NCI-H460 (cell line): ENCODE measurements around the gene FRAT2. TPM values are rescaled to one million over a fixed set of nuclear protein-coding genes. Genes with fewer than 3 reads are reported as not detected.
A peak's percentile ranks its signal among the peaks of the same experiment; 100 is the strongest.
"Not testable (repeated sequence)": the region's sequence is repeated elsewhere in the genome, so short reads cannot be mapped to it uniquely, and the experiment has no call there.

Experiments
- DNase-seq: peaks from one replicate; pipeline ENCODE4 v3.0.0-alpha.2; 2016; ENCODE audit warnings: low read depth; ENCODE audit errors: extremely low read depth
- small RNA-seq, 2 experiments: library from RNA; depleted of rRNA; stranded (forward); fragments of <200 nt; gene quantifications; one replicate each; pipeline ENCODE3, GENCODE V24; 2014
- total RNA-seq: library from RNA; depleted of rRNA; stranded (reverse); fragments of >200 nt; shearing (Covaris generic); gene quantifications from 2 replicates; pipeline ENCODE4 v1.2.3, GENCODE V29; 2014; rRNA removed

FRAT2 gene
- total RNA-seq, 1 experiment from 2014 or later, result 10.0 TPM

DNA sequence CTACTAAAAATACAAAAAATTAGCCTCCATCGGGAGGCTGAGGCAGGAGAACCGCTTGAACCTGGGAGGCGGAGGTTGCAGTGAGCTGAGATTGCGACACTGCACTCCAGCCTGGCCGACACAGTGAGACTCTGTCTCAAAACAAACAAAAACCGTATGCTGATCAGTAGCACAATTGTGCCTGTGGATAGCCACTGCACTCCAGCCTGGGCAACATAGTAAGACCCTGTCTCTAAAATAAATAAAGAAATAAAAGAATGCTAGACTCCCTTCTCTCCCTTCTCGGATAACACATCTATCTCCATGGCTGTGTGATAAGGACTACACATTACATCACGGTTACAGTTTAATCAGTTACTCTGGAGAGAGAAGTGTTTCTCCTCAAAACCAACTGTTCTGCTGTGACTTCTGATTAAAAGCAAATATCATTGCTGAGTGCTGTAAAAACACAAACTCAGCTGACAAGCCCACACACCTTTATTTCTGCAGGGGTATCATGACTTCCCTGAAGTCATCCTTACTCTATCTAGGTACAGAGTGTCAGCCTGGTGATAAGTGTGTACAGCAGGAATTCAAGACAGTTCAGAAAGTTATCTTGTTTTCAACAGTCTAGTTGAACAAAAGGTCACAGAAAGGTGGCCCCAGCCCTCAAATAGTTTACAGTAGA lies 36.8 kb downstream of the FRAT2 start:
- DNase-seq, result no peak

DNA sequence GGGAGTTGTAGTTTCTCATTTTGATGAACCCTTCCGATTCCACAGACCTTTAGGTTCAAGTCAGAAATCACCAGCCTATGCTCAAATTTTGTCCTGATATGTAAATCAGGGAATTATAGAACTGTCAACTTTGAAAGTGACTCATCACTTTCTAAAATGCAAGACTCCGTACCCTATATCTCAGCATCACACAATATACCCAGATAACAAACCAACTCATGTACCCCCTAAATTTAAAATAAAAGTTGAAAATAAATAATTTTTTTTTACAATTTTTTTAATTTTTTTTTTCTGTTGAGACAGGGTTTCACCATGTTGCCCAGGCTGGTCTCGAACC lies 41.7 kb downstream of the FRAT2 start:
- DNase-seq, result no peak

DNA sequence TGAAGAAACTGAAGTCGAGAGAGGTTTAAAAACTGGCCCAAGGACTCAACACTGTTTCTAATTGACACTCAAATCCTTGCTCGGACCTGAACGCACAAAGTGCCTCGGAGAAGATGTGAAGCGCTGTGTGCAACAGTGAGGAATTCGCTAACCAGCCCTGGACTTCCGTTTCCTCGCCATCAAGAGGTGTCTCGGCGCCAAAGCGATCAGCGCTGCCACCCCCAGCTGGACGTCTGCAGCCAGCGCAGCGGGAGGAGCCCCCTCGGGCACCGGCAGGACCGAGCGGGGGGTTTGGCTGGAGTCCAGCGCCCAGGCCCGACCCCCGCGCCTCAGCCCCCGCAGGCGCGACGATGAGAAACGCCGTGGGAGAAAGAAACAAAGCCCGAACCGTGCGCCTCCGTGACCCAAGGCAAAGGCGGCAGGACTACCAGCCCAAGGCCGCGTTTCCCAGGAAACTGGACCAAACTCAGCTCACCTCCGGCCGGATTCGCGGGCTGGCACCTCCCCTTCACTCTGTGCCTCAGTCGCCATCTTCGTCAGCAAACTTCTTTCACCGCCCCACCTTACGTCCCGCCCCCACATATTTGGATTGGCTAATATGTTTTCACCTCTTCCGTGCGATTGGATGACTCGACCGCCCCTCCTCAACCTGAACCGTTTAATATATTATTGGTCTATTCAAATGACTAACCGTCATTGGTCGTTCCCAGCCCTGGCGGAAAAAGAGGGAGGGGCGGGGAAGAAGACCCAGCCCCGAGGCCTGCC lies 42.2 kb downstream of the FRAT2 start, which contains the start of gene ARHGAP19:
Gene ARHGAP19, minus strand, starts transcription at position 541 of the 765 bp plus-strand sequence. Its CDS starts 10 bp downstream, at position 531.
- peak; percentile 99 for DNase-seq

DNA sequence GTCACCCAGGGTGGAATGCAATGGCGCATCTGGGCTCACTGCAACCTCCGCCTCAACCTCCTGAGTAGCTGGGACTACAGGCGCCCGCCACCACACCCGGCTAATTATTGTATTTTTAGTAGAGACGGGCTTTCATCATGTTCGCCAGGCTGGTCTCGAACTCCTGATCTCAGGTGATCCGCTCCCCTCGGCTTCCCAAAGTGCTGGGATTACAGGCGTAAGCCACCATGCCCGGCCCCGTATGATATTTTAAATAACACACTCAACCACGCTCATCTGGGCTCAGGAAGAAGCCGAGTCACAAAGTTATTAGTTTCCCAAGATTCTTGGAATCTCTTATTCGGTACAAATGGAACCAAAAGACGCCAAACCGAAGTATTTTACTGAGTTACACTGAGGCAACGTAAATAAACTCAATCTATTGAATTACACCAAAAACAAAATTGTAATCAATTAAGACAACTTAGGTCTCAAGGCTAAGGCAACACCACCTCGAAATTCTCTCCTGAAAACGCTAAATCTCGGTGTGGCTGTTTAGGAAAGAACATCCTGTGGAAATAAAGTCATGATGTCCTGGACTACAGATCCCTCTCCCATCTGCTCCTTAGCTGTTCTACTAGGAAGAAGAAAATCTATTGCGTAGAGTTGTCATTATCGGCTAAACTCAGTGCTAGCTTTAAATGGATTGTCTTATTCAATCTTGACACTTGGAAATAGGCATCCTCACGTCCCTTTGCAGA lies 43.0 kb downstream of the FRAT2 start:
- no peak for DNase-seq

DNA sequence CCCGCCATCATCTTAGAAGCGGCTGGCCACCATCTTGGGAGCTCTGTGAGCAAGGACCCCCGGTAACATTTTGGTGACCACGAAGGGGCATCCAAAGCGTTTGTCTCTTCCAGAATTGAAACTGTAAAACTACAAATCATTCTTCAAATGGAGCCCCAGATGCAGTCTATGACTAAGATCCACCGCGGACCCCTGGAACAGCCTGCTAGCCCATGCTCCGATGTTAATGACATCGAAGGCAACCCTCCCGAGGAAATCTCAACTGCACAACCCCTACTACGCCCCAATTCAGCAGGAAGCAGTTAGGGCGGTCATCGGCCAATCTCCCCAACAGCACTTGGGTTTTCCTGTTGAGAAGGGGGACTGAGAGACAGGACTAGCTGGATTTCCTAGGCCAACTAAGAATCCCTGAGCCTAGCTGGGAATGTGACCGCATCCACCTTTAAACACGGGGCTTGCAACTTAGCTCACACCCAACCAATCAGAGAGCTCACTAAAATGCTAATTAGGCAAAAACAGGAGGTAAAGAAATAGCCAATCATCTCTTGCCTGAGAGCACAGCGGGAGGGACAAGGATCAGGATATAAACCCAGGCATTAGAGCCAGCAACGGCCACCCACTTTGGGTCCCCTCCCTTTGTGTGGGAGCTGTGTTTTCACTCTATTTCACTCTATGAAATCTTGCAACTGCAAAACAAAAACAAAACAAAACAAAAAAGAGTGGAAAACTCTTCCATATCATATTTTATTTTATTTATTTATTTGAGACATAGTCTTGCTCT lies 43.8 kb downstream of the FRAT2 start:
- DNase-seq, result not testable (repeated sequence)

DNA sequence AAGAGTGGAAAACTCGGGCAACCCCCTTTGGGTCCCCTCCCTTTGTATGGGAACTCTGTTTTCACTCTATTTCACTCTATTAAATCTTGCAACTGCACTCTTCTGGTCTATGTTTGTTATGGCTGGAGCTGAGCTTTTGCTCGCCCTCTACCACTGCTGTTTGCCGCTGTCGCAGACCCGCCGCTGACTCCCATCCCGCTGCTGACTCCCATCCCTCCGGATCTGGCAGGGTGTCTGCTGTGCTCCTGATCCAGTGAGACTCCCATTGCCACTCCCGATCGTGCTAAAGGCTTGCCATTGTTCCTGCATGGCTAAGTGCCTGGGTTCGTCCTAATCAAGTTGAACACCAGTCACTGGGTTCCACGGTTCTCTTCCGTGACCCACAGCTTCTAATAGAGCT lies 44.5 kb downstream of the FRAT2 start:
- DNase-seq, result not testable (repeated sequence)

Small RNA genes within 50 kb of the gene (small RNA-seq; reads per million reads assigned to genes)
- 0 reads per million in 2 experiments for gene RF00017

Other genes starting within 250 kb of the FRAT2 start
- 0.27 TPM in 1 of 2 replicates, not detected in the other for gene SLIT1, start 148.8 kb downstream of the FRAT2 start, total RNA-seq
- 20.6 and 20.7 TPM in 2 replicates for gene ARHGAP19, start 42.1 kb downstream of the FRAT2 start, total RNA-seq
- 1.1 and 2.0 TPM in 2 replicates for gene FRAT1, start 15.5 kb downstream of the FRAT2 start, total RNA-seq
- gene RRP12, start 66.6 kb upstream of the FRAT2 start, total RNA-seq, result 62.6 and 66.8 TPM in 2 replicates
- 432 and 436 TPM in 2 replicates for gene PGAM1, start 91.5 kb upstream of the FRAT2 start, total RNA-seq
- 85.8 and 96.3 TPM in 2 replicates for gene EXOSC1, start 111.3 kb upstream of the FRAT2 start, total RNA-seq
- gene ZDHHC16, start 111.4 kb upstream of the FRAT2 start, total RNA-seq, result 34.3 and 35.4 TPM in 2 replicates
- 61.4 and 63.2 TPM in 2 replicates for gene MMS19, start 163.7 kb upstream of the FRAT2 start, total RNA-seq
- gene UBTD1, start 164.2 kb upstream of the FRAT2 start, total RNA-seq, result 3.4 and 3.8 TPM in 2 replicates
- 2.0 and 3.1 TPM in 2 replicates for gene ANKRD2, start 238.1 kb upstream of the FRAT2 start, total RNA-seq
- gene HOGA1, start 249.7 kb upstream of the FRAT2 start, total RNA-seq, result 1.4 TPM in 2 replicates